K562 (cell line): Measurements from ENCODE around the gene RFT1. TPM values are rescaled to one million over a fixed set of nuclear protein-coding genes. Genes with fewer than 3 reads are reported as not detected.

Experiments used
- ATAC-seq: fragments of 200-7000 bp; cut with Tn5 transposase; 3 replicates; pipeline ENCODE4 v1.9.1; 2020; ENCODE audit warnings: moderate library complexity
- BruUV-seq: library from RNA; stranded (reverse); fragments of 400-500 nt; replicated peaks from 2 replicates; lab custom pipeline; 2021; lab: Mats Ljungman, UMichigan
- CTCF ChIA-PET: fragments of 300-600 bp; formaldehyde crosslinking; extraction: SDS; loops from one replicate; lab custom pipeline; 2021; ENCODE audit warnings: low intra/inter-chr PET ratio; lab: Yijun Ruan, JAX
- POLR2A ChIA-PET: fragments of 300-600, 350-650 bp; sonication (Branson Sonifier 250); formaldehyde crosslinking; extraction: SDS; loops from one replicate; lab custom pipeline; 2021; ENCODE audit warnings: antibody characterized with exemption, inconsistent platforms; lab: Yijun Ruan, JAX
- DNase-seq, 4 experiments: peaks; one replicate each; pipeline versions ENCODE4 v3.0.0 to v3.0.0-alpha.2; 2011 to 2018; ENCODE audit warnings: low spot score in 3 of 4, mixed read lengths in 3 of 4; ENCODE audit errors: extremely low read depth in 1 of 4
- FAIRE-seq: peaks from 2 replicates; lab custom pipeline; 2011; peaks lifted over from hg19 to GRCh38; lab: Jason Lieb, UNC
- H2AFZ ChIP-seq: 2 replicates; pipeline ENCODE4 v1.6.0; 2011; ENCODE audit warnings: low read depth, low read length, control low read depth, inconsistent platforms
- H3K27ac ChIP-seq: fragments of 200-600 bp; 3 replicates; pipeline ENCODE4 v1.8.0; 2011; ENCODE audit warnings: low read depth, mild to moderate bottlenecking, control low read depth, inconsistent platforms, low read length, moderate library complexity, mixed read lengths; ENCODE audit errors: extremely low read depth
- H3K27me3 ChIP-seq, 2 experiments: fragments of 300-600 bp in 1 of 2; 2 replicates in 1 of 2; 3 replicates in 1 of 2; pipeline versions ENCODE4 v1.6.0 to v1.8.0; 2011; ENCODE audit warnings: inconsistent platforms in 2 of 2, low read length in 2 of 2, mild to moderate bottlenecking in 1 of 2, mixed read lengths in 1 of 2, moderate library complexity in 1 of 2; ENCODE audit not compliant: control insufficient read depth in 2 of 2, insufficient read depth in 2 of 2
- H3K36me3 ChIP-seq: fragments of 300-600 bp; 3 replicates; pipeline ENCODE4 v1.8.0; 2011; ENCODE audit warnings: mild to moderate bottlenecking, low read length, inconsistent platforms; ENCODE audit not compliant: control insufficient read depth, insufficient read depth
- H3K4me1 ChIP-seq, 2 experiments: fragments of 200-600 bp in 1 of 2; replicated peaks in 1 of 2; 2 replicates in 1 of 2; 3 replicates in 1 of 2; pipeline versions ENCODE4 v1.5.1 to v1.8.0; 2011; ENCODE audit warnings: inconsistent platforms in 2 of 2, low read length in 2 of 2, mild to moderate bottlenecking in 1 of 2, mixed read lengths in 1 of 2, moderate library complexity in 1 of 2; ENCODE audit not compliant: control insufficient read depth in 2 of 2, insufficient read depth in 2 of 2
- H3K4me2 ChIP-seq: 2 replicates; pipeline ENCODE4 v1.6.1; 2011; ENCODE audit warnings: low read length, control low read depth, inconsistent platforms, mixed read lengths; ENCODE audit not compliant: insufficient read depth
- H3K4me3 ChIP-seq: fragments of 200-600 bp; sonication (generic), shearing (Covaris generic); 2 replicates; pipeline ENCODE4 v1.5.1; 2016; ENCODE audit warnings: control low read depth, inconsistent platforms
- H3K79me2 ChIP-seq: fragments of 200-600 bp; 3 replicates; pipeline ENCODE4 v1.8.0; 2011; ENCODE audit warnings: low read length, inconsistent platforms; ENCODE audit not compliant: control insufficient read depth, insufficient read depth
- H3K9ac ChIP-seq, 2 experiments: 2 replicates each; pipeline versions ENCODE4 v1.6.0 to v1.6.1; 2011; ENCODE audit warnings: low read depth in 2 of 2, low read length in 2 of 2, control low read depth in 1 of 2, inconsistent platforms in 1 of 2, mild to moderate bottlenecking in 1 of 2, mixed read lengths in 1 of 2; ENCODE audit not compliant: insufficient read depth in 1 of 2
- H3K9me1 ChIP-seq: one replicate; pipeline ENCODE4 v1.6.0; 2011; ENCODE audit warnings: inconsistent platforms, mild to moderate bottlenecking, low read length, moderate library complexity; ENCODE audit not compliant: control insufficient read depth, insufficient read depth
- H3K9me3 ChIP-seq: replicated peaks from 2 replicates; pipeline ENCODE4 v1.5.1; 2011; ENCODE audit warnings: low read depth, low read length, inconsistent platforms; ENCODE audit not compliant: control insufficient read depth, insufficient read depth
- H4K20me1 ChIP-seq: replicated peaks from 2 replicates; pipeline ENCODE4 v1.6.1; 2011; ENCODE audit warnings: low read length, inconsistent platforms, mixed read lengths; ENCODE audit not compliant: control insufficient read depth, insufficient read depth
- MBD2 ChIP-seq: sonication (generic); IDR thresholded peaks from 2 replicates; pipeline ENCODE4 v1.6.1; 2016; ENCODE audit warnings: low read depth, borderline replicate concordance
- NFE2 ChIP-seq: IDR thresholded peaks from 2 replicates; pipeline ENCODE4 v1.6.1; 2014; ENCODE audit warnings: antibody characterized with exemption, low read depth
- RFX1 ChIP-seq: fragments of 450-650 bp; IDR thresholded peaks from 2 replicates; pipeline ENCODE4 v1.6.1; 2016; ENCODE audit warnings: mild to moderate bottlenecking, moderate library complexity
- STAG1 ChIP-seq: sonication (generic); formaldehyde crosslinking; IDR thresholded peaks from 2 replicates; pipeline ENCODE4 v1.5.0; 2020; ENCODE audit warnings: missing genetic modification reagents, borderline replicate concordance
- WGBS: fragments of 100-300 bp; shearing (Covaris generic); methylation state at CpG from one replicate; pipeline ENCODE4 v1.1.6; 2016; ENCODE audit warnings: low coverage, mixed read lengths; ENCODE audit not compliant: insufficient coverage; ENCODE audit errors: missing lambda C conversion rate; 5-methylcytosine and 5-hydroxymethylcytosine counted together
- in situ Hi-C: fragments of 300-500 bp; cut with MboI; formaldehyde crosslinking; loops from 4 replicates; pipeline ENCODE4 v1.15.0; 2018; ENCODE audit warnings: inconsistent platforms, mixed read lengths
- intact Hi-C: fragments of 100-400 bp; cut with micrococcal nuclease; formaldehyde crosslinking; loops from 2 replicates; pipeline ENCODE4 v1.14.2; 2022
- polyA plus RNA-seq, 8 experiments: library from polyadenylated mRNA; depleted of rRNA in 4 of 8; stranded (reverse) in 5 of 8; unstranded in 3 of 8; fragments of >200 nt; fragmentation: Nextera tagmentation in 2 of 8; fragmentation: Illumina TruSeq in 1 of 8; extraction: Ambion mirVana in 2 of 8; extraction: Trizol in 1 of 8; gene quantifications; 2 replicates each; pipeline versions ENCODE4 v1.2.1 to v1.2.3, GENCODE V29; 2011 to 2014; ENCODE audit warnings: inconsistent platforms in 1 of 8, missing spikeins in 1 of 8
- total RNA-seq, 7 experiments: library from RNA; depleted of rRNA in 6 of 7; stranded (reverse); fragments of >200 nt in 6 of 7; fragmentation: Illumina TruSeq in 2 of 7; extraction: Trizol in 2 of 7; gene quantifications; 2 replicates each; pipeline versions ENCODE4 v1.2.1 to v1.2.3, GENCODE V29; 2011 to 2021; ENCODE audit warnings: low replicate concordance in 1 of 7
- TF ChIP-seq, protein P1 (sequence below): sonication (generic); formaldehyde crosslinking; IDR thresholded peaks from 2 replicates; pipeline ENCODE4 v1.8.1; 2022; ENCODE audit warnings: missing genetic modification reagents

Gene RFT1
- total and polyA plus RNA-seq, 9 of the 15 experiments (the other 6 are each of a cell fraction or from before 2014, with no cell fraction given), result 4.4 to 23.8 (median 8.9) TPM

DNA sequence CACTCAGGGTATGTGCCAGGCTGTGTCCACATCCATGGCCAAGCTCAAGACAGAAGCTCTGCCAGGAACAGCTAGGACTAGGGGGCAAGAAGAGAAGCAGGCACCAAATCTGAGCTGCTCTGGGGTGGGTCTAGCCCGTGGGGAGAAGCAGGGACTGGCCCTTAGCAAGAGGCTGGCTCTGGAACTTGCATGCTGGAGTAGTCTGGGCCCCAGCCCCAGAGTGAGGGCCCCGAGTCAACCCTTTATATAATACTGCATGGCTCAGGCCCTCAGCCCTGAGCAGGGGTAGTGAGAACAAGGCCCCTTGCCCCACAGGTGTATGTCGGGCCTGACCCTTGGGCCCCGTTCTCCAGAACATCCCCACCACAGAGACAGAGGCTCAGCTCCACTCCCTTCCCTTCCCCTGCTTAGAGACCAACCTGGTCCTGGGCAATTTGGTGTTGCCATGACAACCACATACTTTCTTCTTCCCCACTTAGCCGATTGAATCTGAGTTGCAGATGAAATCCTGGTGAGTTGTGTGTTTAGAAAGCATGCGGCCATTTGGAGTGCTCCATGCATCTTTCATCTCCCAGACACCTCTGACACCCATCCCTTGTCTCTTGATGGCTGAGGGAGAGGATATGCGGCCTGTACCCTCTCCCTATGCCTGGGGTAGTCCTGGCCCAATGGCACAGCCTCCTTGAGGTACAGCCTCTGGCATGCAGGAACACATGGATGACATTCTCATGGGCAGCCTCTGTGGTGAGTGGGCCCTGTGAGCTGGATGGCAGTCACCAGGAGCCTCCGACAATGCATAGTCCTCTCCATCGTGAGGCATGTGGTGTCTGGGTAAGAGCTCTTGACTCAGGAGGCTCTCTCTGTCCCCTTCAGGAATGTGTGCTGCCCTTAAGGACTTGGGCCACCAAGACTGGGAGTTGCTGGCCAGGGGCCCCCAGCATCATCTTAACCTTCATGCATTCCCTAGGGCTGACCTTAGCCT is 55.2 kb downstream of the RFT1 start:
- ChIA-PET POLR2A (interaction anchor here (0.7 kb wide), 1 partner anchor 9 kb away, joined by 4 read pairs; no protein-coding TSS in a partner anchor), CTCF (no interaction called here)
- H3K9me1 ChIP-seq, result no peaks in the 10 kb centered on the region
- H4K20me1 ChIP-seq, result no peaks in the 10 kb centered on the region
- H3K36me3 ChIP-seq, result no peaks in the 10 kb centered on the region
- DNase-seq (no peak), FAIRE-seq (no peak), ATAC-seq (no peak)
- no peak overlapping the region for H2AFZ ChIP-seq
- TF ChIP-seq MBD2 (no peak), NFE2 (no peak), RFX1 (peak; percentile 89), STAG1 (no peak)
- TF ChIP-seq, protein P1, sequence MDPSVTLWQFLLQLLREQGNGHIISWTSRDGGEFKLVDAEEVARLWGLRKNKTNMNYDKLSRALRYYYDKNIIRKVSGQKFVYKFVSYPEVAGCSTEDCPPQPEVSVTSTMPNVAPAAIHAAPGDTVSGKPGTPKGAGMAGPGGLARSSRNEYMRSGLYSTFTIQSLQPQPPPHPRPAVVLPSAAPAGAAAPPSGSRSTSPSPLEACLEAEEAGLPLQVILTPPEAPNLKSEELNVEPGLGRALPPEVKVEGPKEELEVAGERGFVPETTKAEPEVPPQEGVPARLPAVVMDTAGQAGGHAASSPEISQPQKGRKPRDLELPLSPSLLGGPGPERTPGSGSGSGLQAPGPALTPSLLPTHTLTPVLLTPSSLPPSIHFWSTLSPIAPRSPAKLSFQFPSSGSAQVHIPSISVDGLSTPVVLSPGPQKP, result no peak
- intact Hi-C loops, result loop anchor here (10.0 kb wide), 1 partner anchor 330 kb away; no protein-coding TSS in a partner anchor
- no TSS peak for BruUV-seq
- peaks cover 13 to 24% of the 10 kb centered on the region in 2 experiments; a peak in 4 of 5 replicates for H3K4me1 ChIP-seq
- in situ Hi-C loops, result loop anchor here (10.0 kb wide), 1 partner anchor 230 kb away; no protein-coding TSS in a partner anchor
- no peak overlapping the region for H3K4me2 ChIP-seq
- no peak overlapping the region for H3K9ac ChIP-seq
- 34% methylated on average over 8 of the region's 9 CpGs for WGBS
- no peaks in the 10 kb centered on the region for H3K27me3 ChIP-seq
- no peak overlapping the region for H3K27ac ChIP-seq
- H3K79me2 ChIP-seq, result no peaks in the 10 kb centered on the region
- H3K9me3 ChIP-seq, result no peaks in the 10 kb centered on the region
- no peak overlapping the region for H3K4me3 ChIP-seq
